RPMI8226 (cell line): ENCODE results near the gene RNF168.
"Not testable (repeated sequence)": the region's sequence is repeated elsewhere in the genome, so short reads cannot be mapped to it uniquely, and the experiment has no call there.

Experiments
- DNase-seq: peaks from one replicate; pipeline ENCODE4 v3.0.0-alpha.2; 2015

RNF168 gene

DNA sequence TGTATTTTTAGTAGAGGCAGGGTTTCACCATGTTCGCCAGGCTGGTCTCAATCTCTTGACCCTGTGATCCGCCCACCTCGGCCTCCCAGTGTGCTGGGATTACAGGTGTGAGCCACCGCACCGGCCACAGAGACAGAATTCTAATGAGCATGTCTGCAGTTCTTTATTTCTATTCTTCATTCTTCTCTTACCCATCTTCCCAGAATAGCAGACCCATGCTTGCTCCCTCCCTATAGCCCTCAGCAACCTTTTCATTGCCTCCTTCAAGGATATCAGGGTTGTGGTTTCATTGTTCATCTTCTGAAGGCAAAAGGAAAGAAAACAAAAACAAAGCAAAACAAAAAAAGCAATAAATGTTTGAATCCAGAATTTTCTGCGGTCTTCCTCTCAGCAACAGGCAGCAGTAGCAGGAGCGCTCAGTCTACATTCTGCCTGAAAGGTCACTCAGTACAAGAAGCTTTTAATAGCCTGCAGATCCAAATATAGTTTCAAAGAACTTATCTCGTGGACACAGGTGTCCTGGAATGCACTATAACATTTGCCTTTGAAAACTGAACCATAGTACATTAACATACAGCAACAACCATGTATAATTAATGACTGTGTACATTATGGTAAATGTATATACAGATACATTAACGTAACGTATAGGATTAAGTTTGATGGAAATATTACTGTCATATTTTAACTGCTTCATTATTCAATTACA, 11.5 kb upstream of the RNF168 start, which contains the start of gene SMCO1:
TSS of gene SMCO1 (minus strand) at position 434 of the 709 bp plus-strand sequence. CDS start at position 297, 137 bp downstream.
- DNase-seq, result peak; percentile 30

DNA sequence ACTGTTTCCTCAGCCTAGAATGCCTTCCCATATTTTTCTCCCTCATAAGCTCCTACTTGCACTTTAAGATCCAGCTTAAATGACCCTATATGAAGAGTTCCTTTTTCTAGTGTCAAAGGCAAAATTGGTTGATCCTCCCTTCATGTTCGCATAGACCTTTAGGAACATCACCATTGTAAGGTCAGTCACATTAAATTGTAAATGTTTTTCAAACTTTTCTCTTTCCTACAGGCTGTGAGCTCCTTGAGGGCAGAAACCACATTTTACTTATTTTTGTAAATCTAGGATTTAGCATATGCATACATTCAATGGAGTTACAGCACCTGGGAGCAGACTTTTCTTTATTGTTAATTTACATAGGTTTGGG, 10.8 kb upstream of the RNF168 start:
- no peak for DNase-seq

DNA sequence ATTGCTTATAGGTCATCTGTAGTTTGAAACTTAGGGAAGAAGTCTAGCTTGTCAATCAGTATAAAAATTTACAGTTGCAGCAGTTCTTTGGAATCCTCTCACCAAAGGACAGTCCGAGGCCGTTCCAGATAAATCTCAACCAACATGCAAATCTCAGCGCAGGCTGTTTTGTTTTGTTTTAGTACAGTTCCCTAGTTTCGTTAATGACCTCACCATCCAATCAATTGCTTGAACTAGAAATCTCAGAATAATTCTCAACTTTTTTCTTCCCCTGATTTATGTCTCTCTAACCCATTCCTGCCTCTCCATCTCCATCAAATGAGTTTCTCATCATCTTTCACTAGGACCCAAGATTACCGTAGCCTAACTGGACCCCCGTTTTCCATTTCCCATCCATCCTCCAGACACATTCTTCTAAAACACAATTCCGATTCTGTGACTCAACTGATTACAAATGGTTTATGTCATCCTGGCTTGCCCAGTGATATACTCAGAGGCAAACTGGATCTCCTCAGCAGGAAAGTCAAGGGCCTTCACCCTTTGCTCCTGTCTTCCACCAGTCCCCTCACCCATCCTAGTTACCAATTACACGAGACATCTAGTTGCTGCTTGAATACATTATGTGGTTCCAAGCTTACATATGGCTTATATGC, 10.3 kb upstream of the RNF168 start:
- no peak for DNase-seq

DNA sequence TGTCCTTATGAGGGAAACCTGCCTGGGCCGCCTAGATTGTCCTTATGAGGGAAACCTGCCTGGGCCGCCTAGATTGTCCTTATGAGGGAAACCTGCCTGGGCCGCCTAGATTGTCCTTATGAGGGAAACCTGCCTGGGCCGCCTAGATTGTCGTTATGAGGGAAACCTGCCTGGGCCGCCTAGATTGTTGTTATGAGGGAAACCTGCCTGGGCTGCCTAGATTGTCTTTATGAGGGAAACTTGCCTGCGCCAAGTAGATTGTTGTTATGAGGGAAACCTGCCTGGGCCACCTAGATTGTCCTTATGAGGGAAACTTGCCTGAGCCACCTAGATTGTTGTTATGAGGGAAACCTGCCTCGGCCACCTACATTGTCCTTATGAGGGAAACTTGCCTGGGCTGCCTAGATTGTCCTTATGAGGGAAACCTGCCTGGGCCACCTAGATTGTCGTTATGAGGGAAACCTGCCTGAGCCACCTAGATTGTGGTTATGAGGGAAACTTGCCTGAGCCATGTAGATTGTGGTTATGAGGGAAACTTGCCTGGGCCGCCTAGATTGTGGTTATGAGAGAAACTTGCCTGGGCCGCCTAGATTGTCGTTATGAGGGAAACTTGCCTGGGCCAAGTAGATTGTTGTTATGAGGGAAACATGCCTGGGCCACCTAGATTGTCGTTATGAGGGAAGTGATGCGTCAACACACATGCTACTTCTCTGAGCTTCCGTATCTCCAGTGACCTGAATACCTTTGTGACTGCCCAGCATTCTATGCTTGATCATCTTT, 8.3 kb upstream of the RNF168 start:
- DNase-seq, result not testable (repeated sequence)

DNA sequence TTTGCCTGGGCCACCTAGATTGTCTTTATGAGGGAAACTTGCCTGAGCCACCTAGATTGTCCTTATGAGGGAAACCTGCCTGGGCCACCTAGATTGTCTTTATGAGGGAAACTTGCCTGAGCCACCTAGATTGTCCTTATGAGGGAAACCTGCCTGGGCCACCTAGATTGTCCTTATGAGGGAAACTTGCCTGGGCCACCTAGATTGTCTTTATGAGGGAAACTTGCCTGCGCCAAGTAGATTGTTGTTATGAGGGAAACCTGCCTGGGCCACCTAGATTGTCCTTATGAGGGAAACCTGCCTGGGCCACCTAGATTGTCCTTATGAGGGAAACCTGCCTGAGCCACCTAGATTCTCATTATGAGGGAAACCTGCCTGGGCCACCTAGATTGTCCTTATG, 7.5 kb upstream of the RNF168 start:
- DNase-seq, result not testable (repeated sequence)

DNA sequence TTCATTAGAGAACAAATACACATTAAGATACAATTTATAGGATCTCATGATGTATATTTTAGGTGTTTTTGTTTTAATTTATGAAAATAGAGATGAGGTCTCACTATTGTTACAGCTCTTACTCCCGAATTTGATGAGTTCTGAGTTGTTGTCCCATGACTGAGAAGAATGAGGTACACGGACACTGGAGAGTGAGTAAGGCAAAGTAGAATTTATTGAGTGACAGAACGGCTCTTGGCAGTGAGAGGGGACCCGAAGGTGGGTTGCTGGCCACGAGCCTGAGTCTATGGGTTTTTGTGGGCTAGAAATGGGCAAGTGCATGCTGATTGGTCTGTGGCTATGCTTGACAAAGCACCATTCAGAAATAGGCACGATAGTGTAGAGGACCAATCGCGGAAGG, 3.1 kb upstream of the RNF168 start:
- no peak for DNase-seq

DNA sequence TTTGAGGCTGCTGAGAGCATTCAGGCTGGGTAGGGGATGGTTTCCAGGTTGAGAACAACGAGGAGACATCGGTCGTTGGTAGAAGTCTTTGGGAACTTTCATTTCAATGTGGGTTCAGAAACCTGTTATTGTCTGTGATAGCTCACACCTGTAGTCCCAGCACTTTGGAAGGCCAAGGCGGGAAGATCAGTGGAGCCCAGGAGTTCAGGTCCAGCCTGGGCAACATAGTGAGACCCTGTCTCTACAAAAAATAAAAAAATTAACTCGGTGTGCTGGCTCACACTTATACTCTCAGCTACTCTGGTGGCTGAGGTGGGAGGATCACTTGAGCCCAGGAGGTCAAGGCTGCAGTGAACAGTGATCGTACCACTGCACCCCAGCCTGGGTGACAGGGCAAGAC, 988 bp upstream of the RNF168 start:
- no peak for DNase-seq

DNA sequence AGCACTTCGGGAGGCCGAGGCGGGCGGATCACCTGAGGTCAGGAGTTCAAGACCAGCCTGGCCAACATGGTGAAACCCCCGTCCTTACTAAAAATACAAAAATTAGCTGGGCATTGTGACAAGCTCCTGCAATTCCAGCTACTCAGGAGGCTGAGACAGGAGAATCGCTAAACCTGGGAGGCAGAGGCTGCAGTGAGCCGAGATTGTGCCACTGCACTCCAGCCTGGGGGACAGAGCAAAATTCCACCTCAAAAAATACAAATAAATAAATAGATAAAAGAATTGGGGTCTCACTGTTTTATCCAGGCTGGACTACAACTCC, 470 bp upstream of the RNF168 start:
- DNase-seq, result not testable (repeated sequence)

DNA sequence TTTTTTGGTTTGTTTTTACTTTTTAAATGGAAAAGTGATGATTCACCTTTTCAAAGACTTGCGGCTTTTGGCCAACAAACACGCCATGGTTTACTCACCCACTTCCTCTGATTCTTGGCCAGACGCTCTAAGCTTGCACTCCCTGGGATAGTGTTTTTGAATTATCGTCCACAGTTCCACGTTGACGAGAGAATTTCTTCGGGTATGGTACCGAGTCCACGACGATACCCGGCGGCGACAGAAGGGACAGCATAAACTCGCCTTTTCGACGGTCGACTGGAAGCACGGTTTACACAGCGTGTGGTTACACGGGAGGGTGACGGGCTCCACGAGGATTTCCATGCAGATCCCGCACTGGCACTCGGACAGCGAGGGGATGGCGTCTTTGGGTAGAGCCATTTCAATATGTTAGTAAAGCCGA, 783 bp downstream of the RNF168 start:
- peak; percentile 77 for DNase-seq

DNA sequence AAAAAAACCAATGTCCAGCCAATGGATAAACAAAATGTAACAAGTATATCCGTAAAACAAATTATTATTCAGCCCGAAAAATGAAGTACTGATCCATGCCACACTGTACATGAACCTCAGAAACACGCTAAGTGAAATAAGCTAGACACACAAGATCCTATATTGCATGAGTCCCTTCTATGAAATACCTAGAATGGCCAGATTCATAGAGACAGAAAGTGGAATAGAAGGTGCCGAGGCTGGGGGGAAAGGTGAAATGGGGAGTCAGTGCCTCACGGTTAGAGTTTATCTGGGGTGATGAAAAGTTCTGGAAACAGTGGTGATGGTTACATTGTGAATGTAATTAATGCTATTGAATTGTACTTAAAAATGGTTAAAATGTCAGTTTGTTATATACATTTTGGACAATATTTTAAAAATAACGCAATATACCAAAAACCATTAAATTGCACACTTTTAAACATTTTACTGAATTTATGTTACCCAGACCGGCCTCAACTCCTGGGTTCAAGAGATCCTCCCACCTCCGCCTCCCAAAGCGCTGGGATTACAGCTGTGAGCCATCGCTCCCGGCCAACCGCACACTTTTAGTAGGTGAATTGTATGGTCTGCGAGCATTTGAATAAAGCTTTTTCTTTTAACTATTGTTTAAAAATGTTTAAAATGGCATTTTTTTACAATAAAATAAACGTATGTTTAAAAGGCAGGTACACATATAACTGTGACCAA, 2.1 kb downstream of the RNF168 start:
- DNase-seq, result peak; percentile 46

DNA sequence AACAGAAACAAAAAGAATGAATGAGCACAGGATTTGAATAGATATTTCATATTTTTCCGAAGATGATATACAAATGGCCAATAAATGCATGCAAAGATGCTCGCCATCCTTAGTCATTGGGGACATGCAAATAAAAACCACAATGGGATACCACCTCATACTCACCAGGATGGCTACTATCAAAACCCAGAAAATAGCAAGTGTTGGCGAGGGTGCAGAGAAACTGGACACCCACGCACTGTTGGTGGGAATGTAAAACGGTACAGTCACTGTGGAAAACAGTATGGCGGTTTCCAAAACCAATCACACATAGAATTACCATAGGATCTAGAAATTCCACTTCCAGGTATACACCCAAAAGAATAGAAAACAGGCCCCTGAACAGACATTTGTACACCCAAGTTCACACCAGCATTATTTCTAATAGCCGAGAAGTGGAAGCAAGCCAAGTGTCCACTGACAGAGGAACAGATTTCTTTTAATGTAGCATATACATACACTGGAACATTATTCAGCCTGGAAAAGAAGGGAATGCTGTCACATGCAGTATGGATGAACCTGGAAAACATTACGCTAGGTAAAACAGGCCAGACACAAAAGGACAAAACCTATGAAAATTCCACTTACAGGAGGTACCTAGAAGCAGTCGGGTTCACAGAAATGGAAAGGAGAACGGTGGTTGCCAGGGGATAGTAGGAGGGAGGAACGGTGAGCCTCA, 3.6 kb downstream of the RNF168 start:
- no peak for DNase-seq

DNA sequence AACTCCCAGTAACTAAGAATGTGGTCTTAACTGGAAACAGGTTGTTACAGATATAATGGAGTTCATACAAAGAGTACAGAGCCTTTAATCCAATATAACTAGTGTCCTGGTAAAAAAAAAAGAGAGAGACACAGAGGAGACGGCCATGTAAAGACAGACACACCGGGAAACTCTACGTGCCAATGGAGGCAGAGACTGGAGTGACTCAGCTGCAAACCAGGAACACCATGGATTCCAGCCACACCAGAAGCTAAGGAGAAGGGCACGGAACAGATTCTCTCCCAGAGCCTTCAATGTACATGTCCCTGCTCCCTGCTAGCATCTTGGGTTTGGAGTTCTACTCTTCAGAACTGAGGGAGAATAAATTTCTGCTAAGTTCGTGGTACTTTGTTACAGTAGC, 4.5 kb downstream of the RNF168 start:
- DNase-seq, result no peak

DNA sequence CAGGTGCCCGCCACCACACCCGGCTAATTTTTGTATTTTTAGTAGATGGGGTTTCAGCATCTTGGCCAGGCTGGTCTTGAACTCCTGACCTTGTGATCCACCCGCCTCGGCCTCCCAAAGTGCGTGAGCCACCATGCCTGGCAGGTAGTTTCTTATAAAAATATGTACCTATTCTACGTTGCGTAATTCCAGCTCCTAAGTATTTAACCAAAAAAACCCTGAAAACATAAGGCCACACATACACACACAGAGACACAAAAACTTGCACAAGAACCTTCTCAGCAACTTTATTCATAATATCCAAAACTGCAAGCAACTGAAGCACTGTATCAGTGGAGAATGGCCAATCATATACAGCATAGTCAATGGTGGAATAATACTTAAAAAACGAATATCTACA, 5.3 kb downstream of the RNF168 start:
- no peak for DNase-seq

DNA sequence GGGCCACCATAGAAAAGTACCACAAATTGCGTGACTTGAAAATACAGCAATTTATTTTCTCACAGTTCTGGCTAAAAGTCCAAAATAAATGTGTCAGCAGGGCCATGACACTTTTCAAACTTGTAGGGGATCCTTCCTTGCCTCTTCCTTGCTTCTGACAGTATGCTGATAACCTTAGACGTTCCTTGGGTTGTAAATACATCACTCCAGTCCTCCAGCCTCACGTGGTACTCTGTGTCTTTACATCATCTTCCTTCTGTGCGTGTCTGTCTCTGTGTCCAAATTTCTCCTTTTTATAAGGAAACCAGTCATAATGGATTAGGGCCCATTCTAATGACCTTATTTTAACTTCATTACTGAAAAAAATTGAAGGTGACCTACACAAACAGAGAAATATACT, 7.4 kb downstream of the RNF168 start:
- no peak for DNase-seq

DNA sequence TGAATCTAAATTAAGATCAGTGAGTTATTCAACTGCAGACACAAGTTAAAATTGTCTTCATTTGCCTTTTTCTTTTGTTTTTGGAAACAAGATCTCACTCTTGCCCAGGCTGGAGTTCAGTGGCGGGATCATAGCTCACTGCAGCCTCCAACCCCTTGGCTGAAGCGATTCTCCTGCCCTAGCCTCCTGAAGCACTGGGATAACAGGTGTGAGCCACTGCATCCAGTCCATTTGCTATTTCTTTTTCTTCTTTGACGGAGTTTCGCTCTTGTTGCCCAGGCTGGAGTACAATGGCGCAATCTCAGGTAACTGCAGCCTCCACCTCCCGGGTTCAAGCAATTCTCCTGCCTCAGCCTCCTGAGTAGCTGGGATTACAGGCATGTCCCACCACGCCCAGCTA, 10.3 kb downstream of the RNF168 start:
- DNase-seq, result no peak

DNA sequence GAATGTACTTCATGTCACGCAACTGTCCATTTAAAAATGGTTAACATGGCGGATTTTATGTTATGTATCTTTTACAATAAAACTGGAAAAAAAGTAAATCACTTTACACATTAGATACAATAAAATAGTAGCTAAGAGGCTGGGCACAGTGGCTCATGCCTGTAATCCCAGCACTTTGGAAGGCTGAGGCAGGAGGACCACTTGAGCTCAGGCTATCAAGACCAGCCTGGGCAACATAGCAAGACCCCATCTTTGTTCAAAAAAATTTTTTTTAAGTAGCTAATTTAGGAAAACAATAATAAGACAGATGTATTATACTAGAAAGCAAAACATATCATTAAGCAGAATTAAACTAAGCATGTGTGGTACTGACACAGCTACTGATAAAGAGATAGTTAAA, 11.5 kb downstream of the RNF168 start:
- no peak for DNase-seq

DNA sequence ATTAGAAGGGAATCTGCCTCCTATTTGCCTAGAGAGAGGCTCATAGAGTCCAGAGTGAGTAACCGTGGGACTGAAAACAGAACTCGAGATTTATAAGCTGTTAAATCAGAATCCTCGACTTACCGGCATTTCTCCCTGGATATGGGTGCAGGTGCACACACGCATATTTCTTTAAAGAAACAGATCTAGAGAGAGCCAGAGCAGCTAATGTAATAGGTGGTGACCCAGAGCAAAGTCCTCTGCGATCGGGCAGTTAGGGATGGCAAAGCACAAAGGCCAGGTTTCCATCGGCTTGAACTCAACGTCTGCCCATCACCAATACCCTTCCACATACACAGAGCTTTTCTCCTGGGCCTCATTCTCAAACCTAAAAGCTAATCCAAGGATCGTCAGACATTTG, 13.8 kb downstream of the RNF168 start:
- DNase-seq, result no peak

DNA sequence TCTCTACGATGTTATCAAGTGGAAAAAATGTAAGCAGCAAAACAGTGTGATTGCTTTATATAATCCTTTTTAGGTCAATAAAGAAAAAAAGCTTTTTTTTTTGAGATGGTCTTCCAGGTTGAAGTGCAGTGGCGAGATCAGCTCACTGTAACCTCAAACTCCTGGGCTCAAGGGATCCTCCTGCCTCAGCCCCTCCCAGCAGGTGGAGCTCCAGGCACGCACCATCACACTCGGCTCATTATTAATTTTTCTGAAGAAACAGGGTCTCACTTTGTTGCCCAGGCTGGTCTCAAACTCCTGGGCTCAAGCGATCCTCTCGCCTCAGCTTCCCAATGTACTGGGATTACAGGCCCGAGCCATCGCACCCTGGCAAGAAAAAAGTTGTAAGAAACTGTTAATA, 17.3 kb downstream of the RNF168 start:
- DNase-seq, result no peak

DNA sequence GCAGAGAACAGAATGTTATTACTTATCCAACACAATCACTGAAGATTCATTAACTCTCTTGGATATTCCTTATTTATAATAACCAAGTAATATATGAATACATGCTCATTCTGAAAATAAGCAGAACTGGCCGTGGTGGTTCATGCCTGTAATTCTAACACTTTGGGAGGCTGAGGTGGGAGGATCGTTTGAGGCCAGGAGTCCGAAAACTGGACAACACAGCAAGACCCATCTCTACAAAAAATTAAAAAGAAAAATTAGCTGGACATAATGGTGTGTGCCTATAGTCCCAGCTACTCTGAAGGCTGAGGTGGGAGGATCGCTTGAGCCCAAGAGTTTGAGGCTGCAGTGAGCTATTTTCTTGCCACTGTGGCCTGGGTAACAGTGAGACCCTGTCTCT, 25.9 kb downstream of the RNF168 start:
- DNase-seq, result no peak

DNA sequence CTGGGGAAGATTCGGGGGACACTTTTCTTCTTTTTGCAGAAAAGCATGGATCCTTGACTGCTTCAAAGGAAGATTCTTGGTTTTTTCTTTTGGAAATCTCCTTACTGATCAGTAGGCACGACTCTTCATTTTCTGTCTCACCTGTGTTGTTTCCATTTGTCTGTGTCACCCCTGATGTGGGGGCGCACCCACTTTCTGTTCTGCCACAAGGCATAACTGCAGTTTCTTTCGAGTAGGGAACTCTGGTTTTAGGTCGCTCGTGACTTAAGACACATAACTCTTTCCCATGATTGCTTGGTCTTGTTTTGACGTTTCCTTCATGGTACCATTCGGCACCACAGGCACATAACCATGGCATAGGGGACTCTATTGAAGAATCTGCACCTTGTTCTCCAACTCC, 31.3 kb downstream of the RNF168 start:
- no peak for DNase-seq

DNA sequence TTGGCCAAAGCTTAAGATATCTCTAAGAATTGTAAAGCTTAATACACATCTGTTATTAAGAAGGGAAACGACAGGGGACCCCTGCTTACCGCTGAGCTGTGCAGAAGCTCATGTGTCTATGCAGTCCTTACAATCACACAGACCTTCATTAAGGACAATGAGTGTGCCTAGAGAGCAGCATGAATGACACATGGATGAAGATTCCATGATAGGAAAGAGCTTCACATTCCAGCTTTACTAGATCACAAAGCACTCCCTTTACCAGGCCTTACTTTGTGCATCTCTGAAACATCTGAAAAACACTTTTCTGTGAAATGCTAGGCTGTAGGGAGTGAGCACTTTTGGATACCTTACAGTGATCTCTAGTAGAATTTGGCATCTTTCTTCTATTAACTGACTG, 32.0 kb downstream of the RNF168 start:
- no peak for DNase-seq

DNA sequence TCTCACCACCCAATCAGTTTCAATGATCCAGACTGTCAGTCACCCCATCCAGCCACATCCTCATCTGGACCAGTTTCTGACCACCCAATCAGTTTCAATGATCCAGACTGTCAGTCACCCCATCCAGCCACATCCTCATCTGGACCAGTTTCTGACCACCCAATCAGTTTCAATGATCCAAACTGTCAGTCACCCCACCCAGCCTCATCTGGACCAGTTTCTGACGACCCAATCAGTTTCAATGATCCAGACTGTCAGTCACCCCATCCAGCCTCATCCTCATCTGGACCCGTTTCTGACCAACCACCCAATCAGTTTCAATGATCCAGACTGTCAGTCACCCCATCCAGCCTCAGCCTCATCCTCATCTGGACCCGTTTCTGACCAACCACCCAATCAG, 33.4 kb downstream of the RNF168 start:
- DNase-seq, result not testable (repeated sequence)

DNA sequence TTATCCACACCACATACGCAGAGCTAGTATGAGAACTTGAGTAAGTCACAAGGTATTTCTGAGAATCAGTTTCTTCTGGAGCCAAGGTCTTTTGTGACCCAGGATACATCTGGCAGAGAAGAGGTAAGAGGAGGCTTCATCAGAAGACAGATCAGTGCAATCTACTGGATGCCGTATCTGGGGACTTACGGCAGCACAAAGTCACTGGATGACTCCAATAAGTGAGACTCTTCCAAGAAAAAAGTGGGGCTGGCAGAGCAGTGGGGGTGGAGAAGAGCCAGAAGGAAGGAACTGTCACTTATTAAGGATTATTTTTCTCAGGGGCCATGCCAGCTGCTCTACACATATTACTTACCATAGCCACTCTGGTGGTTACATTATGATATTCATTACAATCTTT, 39.8 kb downstream of the RNF168 start:
- DNase-seq, result no peak
